CD1c-positive myeloid dendritic cell (primary cell): ENCODE results near the gene PLCE1.

ENCODE experiments used
- DNase-seq: peaks from one replicate; pipeline ENCODE4 v3.0.0-alpha.2; 2016; ENCODE audit errors: extremely low spot score

Gene PLCE1

GRCh38 chr10:93994438-93994801 lies 689 bp downstream of the PLCE1 start:
- no peak for DNase-seq

GRCh38 chr10:93995182-93995581 lies 1.5 kb downstream of the PLCE1 start:
- no peak for DNase-seq

GRCh38 chr10:93995598-93996271 lies 2.0 kb downstream of the PLCE1 start:
- DNase-seq: no peak

- no peak for DNase-seq
Observed at GRCh38 chr10:93996551-93996950, 2.8 kb downstream of the PLCE1 start.

- DNase-seq: no peak
Observed at GRCh38 chr10:93997546-93997945, 3.8 kb downstream of the PLCE1 start.

- DNase-seq: no peak
Observed at GRCh38 chr10:93999401-93999851, 5.7 kb downstream of the PLCE1 start.

GRCh38 chr10:94000638-94001415 lies 7.1 kb downstream of the PLCE1 start:
- no peak for DNase-seq

- DNase-seq: no peak
Observed at GRCh38 chr10:94001416-94001810, 7.7 kb downstream of the PLCE1 start.

GRCh38 chr10:94002156-94002555 lies 8.4 kb downstream of the PLCE1 start:
- no peak for DNase-seq

GRCh38 chr10:94003488-94003887 lies 9.8 kb downstream of the PLCE1 start:
- no peak for DNase-seq

GRCh38 chr10:94005050-94005449 lies 11.3 kb downstream of the PLCE1 start:
- no peak for DNase-seq

GRCh38 chr10:94006591-94007550 lies 13.1 kb downstream of the PLCE1 start:
- DNase-seq: no peak

- no peak for DNase-seq
Observed at GRCh38 chr10:94008526-94008925, 14.8 kb downstream of the PLCE1 start.

- no peak for DNase-seq
Observed at GRCh38 chr10:94010116-94010515, 16.4 kb downstream of the PLCE1 start.

- DNase-seq: no peak
Observed at GRCh38 chr10:94010886-94011285, 17.2 kb downstream of the PLCE1 start.

- no peak for DNase-seq
Observed at GRCh38 chr10:94011296-94011695, 17.6 kb downstream of the PLCE1 start.

- DNase-seq: no peak
Observed at GRCh38 chr10:94012834-94013233, 19.1 kb downstream of the PLCE1 start.

GRCh38 chr10:94013331-94013760 lies 19.6 kb downstream of the PLCE1 start:
- DNase-seq: no peak

GRCh38 chr10:94014304-94014703 lies 20.6 kb downstream of the PLCE1 start:
- DNase-seq: no peak

GRCh38 chr10:94016727-94017714 lies 23.3 kb downstream of the PLCE1 start:
- DNase-seq: no peak

GRCh38 chr10:94018107-94018506 lies 24.4 kb downstream of the PLCE1 start:
- DNase-seq: no peak
